HG03457 (cell line): ENCODE data around the gene FADS2.

Experiments used
- ATAC-seq: cut with Tn5 transposase; IDR thresholded peaks from one replicate; pipeline ENCODE4 v1.9.1; 2021; ENCODE audit warnings: moderate number of reproducible peaks; ENCODE audit not compliant: unreplicated experiment

Gene FADS2

DNA sequence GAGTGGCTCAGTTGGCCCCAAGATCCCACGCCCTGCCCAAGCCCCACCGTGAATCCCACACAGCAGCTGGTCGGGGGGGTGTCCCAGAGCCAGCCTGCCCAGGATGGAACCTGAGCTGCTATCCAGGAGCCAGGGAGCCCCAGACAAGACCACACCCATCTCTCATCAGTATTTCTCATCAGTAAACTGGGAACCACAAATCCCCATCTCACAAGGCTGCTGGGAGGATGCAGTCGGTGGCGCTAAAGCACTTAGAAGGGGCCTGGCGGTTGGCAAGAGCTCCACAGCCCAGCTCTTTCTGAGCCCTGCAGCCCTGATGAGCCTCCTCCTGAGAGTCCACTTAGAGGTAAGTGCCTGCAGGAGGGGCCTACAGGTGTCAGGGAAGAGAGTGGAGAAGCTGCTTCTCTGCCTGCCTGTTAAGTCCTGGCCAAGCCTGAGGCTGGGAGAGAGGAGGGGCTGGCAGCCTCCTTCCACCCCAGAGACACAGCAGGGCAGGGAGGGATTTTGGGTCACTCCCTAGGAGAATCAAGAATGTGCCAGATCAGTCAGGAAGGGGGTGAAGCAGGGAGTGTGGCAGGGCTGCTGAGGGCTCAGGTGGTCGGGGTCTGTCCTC is 57.2 kb downstream of the FADS2 start:
- no peak for ATAC-seq

DNA sequence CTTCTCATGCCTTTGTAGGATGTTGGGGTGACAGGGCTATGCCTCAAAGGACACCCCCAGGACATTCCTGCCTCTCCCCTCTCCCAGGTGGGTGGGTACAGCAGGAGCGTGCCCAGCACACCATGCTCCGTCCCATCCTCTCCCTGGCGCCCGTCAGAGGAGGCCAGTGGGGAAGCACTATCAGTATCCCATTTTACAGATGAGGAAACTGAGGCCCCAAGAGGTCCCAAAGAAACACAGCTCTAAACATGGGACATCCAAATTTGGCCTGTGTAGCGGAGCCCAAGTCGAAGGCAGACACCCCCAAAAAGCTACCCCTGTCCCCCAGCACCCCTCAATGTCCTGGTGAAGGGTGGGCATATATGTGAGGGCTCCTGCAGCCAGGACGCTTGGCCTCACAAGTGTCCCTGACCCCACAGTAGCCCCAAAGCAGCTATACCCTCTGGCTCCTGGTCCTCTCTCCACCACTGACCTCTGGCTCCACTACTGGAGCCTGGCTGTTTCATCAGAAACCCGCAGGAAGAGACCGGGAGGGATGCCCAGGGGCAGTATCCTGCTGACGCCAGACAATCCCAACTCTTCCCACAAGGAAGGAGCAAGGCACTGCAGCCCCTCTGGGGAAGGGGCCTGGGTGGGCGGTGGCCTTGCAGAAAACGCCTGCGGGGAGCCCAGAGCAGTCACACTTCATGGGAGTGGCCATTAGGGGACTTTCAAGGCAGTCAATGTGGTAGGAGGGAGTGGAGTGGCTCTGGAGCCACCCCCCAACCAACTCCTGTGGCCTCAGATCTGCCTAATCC is 57.9 kb downstream of the FADS2 start:
- ATAC-seq = no peak

DNA sequence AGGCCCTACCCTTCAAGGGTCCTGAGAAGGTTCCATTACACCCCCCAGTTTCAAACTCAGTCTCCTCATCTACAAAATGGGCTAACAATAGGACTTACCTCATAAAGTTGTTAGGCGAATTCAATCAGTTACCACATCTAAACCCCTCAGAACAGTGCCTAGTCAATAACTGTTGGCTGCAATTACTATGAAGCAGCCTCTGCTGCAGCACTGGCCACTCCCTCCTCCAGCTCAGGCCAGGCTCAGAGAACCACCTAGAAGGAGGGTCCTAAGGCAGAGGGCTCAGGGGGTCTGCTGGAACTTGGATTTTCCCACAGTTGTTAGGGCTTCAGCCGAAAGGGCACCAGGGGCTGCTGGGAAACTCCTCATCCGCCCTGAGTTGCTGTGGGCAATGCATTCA is 58.5 kb downstream of the FADS2 start:
- ATAC-seq = no peak

DNA sequence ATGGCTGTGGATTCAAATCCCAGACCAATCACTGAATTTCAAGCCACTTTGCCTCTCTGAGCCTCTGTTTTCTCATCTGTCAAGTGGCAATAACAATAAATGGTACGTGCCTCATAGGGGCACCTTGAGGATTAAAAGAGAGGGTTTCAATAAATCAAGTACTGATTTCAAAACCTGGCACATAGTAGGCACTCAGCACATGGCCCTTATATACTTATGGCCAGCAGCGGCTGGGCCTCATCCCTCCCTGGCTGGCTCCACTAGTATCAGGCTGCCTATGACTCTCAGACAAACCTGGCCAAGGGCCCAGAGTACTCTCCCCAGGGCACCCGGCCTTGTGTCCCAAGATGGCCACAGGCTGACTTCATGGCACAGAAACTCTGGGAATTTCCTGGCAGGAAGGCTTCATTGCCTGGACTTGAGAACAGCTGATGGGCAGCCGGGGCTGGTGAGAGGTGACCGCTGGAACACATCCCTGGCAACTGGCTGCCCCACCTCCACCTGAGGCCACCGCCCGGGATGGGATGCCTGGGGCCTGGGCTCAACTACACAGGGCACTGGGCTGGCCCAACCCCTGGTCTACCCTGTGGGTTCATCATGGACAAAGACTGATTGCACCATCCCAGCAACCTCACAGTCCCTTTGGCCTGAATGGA is 59.9 kb downstream of the FADS2 start:
- no peak for ATAC-seq

DNA sequence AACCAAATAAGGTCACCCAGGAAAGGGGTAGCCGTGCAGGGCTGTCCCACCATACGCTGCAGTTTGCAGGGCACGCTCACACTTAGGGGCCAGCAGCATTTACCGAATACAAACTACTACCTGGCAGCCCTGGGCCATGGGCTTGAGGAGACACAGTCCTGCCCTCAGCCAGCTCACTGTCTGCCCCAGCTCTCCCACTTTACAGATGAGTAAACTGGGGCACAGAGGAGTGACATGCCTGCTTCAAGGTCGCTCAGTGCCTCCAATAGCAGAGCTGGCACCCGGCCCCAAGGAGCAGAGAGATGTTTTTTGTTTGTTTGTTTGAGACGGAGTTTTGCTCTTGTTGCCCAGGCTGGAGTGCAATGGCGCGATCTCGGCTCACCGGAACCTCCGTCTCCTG is 60.5 kb downstream of the FADS2 start:
- no peak for ATAC-seq

DNA sequence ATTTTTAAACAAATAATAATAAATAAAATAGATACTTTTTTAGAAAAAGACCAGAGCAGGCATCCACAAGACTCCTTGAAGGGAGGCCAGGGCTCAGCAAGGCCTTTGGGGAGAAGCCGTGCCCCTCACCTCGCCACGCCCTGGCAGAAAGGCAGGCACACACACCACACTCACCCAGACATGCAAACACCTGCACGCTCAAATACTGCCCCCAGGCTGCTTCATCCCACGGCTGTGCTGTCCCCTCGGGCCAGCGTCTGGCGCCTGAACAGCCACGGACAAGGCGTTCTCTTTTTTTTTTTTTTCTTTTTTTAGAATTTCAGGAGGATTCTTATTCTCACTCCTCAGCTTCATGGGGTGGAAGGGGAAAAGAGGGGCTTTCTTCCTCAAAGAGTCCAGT is 61.7 kb downstream of the FADS2 start:
- ATAC-seq = no peak

DNA sequence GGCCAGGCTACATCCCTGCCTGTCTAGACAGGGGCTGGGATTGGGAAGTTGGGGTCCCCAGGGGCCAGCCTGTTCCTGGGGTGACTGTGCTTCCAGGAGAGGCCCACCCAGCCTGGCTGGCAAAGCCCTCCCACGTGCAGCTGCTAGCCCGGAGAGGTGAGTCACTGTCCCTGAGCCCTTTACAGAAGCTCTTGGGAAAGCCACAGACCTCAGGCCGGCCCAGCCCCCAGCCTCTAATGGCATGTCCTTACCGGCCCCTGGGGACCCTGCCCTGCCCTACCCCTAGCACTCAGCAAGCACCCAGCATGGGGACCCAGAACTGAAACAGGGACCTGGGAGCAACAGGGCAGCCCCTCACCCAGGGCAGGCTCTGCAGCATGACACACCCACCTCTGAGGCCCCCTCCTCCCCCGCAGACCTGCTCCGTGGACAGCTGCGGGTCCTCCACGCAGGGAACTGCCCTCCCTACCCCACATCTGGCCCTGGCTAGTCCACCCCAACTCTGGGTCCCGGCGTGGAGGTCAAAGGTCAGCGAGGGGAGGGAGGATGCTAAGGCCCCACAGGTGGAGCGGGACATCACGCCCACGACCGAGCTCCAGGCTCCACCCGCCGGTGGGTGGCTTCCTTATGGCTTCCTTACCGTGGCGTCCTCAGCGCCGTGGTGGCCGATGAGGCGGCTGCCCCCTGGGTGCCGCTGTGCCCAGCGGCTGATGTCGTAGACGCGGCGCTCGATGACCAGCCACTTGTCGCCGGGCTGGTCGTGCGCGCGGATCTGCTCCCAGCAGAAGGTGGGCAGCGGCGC is 62.6 kb downstream of the FADS2 start:
- no peak for ATAC-seq

DNA sequence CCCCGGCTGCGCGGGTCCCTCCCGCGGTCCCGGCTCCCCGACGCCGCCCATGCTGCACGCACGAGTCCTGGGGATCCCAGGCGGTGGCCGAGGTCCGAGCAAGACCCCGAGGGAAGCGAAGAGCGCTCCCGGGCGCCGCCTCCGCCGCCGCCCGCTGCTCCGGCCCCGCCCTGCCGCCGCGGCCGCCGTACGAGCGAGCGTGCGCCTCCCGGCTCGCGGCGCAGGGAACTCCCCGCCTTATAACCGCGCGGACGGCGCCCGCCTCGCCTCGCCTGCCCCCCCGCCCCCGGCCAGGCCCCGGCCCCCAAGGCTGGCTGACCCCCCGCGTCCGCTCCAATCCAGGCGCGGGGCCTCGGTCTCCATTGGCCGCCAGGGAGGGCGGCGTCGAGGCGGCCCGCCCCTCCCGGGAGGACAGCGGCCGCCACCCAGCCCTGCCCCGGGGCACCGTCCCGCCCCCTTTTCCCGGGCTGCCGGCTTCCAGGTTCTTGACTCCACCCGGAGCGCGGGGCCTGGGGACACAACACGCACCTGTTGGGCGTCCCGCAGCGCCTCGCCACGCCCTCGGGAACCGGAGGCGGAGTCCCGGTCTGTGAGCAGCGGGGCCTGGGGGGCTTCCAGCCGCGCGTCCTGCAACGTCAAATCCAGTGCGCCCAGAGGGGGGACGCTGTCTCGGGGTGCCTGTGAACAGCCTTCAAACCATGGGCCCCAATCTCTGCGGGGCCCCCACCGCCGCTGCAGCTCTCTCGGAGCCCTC is 63.4 kb downstream of the FADS2 start, which contains the start of gene FADS3:
FADS3 (minus strand) TSS at position 215 of the 754 bp plus-strand sequence; CDS start at position 51, 164 bp downstream.
- no peak for ATAC-seq

DNA sequence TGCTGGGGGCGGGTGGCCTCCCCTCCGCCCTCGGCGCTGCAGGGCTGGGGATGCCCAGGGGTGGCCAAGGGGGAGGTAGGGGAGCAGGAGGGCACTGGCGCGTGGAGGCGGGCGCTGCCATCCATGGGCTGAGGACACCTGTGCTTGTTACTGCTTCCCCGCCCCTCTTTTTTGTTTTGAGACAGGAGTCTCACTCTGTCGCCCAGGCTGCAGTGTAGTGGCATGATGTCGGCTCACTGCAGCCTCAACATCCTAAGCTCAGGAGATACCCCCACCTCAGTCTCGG is 63.9 kb downstream of the FADS2 start:
- ATAC-seq = no peak

DNA sequence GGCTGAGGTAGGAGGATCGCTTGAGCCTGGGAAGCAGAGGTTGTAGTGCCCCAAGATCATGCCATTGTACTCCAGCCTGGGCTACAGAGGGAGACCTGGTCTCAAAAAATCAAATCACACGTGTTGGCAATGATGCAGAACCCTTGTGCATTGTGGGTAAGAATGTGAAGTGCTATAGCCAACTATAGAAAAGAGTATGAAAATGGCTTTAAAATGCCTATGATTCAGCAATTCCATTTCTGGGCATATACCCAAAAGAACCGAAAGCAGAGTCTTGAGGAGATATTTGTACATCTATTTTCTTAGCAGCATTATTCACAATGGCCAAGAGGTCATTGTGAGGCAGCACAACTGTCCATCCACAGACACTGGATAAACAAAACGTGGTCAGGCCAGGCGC is 65.9 kb downstream of the FADS2 start:
- no peak for ATAC-seq

DNA sequence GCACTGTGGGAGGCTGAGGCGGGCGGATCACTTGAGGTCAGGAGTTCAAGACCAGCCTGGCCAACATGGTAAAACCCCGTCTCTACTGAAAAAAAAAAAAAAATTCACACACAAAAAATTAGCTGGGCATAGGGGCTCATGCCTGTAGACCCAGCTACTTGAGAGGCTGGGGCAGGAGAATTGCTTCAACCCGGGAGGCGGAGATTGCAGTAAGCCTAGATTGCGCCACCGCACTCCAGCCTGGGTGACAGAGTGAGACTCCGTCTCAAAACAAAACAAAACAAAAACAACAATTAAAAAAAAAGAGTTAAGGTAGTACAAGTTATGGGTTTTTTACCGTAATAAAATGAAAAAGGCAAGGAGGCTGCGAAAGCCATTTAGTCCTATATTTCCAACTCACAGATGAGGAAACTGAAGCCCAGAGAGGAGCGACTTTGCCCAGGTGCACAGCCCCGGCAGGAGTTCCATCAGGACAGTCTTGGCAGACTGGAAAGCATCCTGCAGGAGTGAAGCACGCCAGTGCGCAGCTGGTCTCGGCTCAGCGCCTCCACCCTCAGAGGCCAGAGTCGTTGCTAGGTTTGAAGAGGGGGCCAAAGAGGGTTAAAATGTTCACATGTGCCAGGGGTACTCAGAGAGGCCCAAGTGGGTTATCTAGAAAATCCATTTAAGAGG is 67.1 kb downstream of the FADS2 start:
- no peak for ATAC-seq

DNA sequence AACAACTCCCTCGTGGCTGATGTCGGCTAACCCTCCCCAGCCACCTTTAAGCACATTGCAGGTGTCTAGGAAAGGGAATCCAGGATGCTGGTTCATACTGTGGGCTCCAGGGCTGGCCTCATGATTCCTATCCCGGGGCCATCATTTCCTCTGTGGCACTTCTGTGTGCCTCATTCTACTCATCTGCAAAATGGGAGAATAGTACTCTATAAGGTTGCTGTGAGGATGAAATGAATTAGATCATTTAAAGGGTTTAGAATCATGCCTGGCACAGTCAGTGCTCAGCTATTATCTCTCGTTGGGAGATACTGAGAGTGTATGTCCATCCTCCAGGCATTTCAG is 67.6 kb downstream of the FADS2 start:
- no peak for ATAC-seq

DNA sequence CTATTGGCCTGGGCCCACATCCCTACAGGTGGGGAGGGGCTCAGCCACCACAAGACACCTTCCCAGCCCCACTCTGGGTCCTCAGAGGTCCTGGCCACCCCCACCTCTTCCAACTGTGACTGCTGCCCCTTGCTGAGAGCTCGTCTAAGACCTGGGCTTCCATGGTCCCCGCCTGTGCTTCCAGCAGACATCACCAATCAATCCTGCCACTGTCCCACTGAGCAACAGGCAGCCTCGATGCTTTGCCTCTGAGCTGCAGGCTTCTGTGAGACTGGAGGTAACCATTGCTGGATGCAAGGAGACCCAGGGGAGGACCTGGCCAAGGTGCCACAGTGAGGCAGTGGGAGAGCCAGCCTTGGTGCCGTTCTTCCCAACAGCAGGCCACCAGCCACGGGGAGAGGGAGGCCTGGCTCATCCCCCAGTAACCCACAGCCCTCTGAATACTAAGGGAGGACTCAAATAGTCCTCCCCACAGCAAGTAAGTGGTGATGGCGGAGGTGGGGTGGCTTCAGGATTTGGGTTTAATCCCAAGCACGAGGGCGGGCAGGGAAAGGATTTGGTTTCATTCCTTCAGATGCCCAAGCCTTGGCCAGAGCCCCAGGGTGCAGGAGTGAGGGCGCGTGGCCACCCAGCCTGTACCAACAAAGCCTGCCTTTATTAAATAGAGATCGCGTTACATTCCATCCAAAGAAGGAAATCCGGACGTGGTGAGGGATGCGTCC is 68.7 kb downstream of the FADS2 start:
- ATAC-seq = no peak

DNA sequence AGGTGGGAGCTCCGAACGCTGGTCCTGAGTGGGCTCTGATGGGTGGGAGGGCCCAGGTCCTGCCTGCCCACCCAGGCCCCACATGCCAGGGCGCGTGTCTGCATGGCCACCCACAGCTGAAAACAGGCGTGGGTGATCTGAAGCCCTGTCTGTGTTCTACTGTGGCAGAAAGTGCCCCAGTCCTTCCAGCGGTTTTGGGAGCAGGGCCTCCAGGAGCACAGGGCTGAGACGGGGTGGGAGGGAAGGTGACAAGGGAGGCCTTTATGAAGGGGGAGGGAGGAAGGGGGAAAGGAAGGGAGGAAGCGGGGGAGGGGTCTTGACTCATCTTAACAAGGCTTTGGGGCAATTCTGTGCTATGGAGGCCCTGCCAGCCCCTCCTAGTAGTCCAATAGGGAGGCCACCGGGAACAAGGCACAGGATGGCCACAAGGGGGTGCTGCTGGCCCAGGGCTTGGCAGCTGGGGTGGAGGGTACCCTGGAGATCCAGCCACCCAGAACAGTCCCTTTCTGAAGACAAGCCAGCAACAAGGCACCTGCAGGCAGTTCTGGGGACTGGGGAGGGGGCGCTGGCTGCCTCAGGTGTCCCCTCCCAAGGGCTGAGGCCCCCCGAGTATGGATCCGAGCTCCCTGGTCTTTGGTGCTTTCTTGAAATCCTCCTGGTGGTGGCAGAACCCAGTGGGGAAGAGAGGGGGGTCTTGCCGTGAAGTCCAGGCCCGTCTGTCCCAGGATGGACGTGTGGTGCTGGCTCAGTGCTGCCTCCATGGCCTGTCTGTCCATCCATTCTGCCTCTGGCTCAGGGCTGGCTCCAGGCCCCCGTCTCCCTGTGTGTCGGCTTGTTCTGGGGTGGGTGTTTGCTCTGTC is 69.5 kb downstream of the FADS2 start:
- no peak for ATAC-seq

DNA sequence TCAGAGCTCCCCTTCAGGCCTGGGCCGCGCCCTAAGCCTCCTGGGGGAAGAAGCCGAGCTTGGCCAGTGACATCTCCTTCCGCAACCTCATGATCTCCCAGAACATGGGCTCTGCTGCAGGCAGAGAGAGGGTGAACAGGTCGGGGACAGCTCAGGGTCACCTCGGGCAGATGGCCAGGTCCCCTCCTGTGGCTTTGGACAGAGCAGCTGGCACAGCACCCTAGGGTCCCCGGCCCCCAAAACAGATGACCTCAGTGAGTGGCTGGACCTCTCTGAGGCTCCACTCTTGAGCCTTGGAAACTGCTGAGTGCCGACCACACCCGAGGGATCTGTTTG is 70.1 kb downstream of the FADS2 start:
- no peak for ATAC-seq

DNA sequence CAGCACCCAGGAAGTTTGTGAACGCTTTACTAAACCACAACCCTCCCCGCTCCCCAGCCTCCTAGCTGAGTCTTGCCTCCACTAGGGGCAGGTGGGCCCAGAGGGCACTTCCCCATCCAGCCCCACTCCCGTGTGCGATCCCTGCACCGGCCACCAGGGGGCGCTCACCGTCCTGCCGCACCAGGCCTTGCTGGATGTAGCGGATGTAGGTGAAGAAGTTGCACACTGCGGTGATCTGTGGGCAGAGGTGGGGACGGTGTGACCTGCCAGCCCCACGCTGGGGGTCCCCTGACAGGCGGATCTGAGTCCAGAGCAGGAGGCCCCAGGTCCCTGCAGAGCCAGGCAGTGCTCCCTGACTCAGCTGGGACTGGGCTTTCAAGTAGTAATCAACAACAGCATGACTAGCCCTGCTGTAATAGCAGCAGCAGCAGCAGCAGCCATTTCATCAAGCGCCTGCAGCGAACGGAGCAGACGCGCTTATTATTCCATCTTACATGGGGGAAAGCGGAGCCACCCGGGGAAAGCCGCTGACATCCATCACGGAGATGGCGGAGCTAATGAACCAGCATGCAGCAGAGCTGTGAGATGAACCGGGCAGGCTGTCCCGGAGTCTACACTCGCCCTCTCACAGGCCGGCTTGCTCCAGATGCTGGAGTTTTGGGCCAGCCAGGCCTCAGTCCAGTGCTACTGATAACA is 71.2 kb downstream of the FADS2 start:
- ATAC-seq = no peak

DNA sequence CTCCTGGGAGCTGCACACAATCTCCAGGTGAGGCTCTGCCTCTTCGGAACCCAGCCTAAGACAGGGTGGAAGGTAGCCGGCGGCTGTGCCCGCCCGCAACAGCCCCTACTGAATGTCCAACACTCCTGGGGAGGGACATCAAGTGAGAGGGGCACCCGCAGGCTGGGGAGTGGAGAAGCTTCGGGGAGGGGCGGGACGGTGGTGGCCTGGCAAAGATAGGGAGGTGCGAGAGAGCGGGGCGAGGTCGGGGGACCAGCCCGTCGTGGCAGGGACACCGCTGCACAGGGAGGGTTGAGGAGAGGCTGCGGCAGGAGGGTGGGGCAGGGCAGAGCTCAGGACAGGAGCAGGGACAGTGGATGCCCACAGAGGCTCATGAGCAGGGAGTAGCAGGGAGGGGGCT is 72.2 kb downstream of the FADS2 start:
- no peak for ATAC-seq

DNA sequence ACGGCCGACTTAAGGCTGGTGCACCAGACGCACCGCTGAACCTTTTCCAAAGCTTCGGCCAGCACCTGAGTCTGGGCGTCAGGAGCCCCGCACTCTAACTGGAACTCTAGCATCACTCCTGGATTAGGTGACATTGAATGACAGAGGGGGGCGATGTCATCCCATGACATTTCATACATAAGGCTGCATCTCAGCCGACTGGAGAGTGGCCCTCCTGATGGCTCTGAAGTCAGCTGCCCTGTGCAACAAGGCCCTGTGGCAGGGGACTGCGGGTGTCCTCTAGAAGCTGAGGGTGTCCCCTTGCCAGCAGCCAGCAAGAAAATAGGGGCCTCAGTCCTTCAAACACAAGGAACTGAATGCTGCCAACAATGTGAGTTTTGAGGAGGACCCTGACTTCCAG is 73.3 kb downstream of the FADS2 start:
- no peak for ATAC-seq
